Keratinocyte (primary cell): ENCODE results near the gene FAM193B.

Experiments used
- EZH2 ChIP-seq: IDR thresholded peaks from one replicate; pipeline ENCODE4 v1.6.1; 2012; ENCODE audit warnings: inconsistent platforms, mild to moderate bottlenecking, low read length, moderate library complexity
- TF ChIP-seq, protein P1 (sequence below), 3 experiments: IDR thresholded peaks in 1 of 3; conservative IDR thresholded peaks in 1 of 3; optimal IDR thresholded peaks in 1 of 3; 2 replicates in 2 of 3; 3 replicates in 1 of 3; pipeline versions ENCODE3 to v1.5.1; 2011; ENCODE audit warnings: low read length in 3 of 3, mild to moderate bottlenecking in 3 of 3, moderate library complexity in 2 of 3, control low read depth in 1 of 3, inconsistent platforms in 1 of 3; ENCODE audit not compliant: insufficient read depth in 2 of 3; ENCODE audit errors: extremely low read depth in 1 of 3

DNA sequence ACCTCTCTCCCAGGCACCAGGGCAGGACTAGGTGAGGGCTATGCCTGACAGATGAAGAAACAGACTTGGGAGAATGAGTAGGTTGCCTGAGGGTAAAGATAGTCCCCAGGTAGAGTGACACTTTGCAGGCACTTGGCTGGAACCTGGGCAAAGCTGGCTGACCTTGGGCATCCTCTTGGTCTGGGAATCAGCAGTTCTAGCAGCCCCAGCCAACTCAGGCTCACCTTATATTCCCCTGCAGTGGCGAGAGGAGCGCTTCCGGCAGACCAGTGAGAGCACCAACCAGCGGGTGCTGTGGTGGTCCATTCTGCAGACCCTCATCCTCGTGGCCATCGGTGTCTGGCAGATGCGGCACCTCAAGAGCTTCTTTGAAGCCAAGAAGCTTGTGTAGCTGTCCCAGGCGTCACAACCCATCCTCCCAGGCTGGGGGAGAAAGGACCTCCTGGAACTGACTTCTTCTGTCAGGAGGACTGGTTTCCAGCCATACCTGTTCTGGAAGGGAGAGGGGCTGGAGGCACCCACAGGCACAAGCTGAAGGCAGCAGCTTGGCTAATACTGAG lies 40.7 kb upstream of the FAM193B start:
- TF ChIP-seq EZH2 = no peak
- TF ChIP-seq, protein P1, sequence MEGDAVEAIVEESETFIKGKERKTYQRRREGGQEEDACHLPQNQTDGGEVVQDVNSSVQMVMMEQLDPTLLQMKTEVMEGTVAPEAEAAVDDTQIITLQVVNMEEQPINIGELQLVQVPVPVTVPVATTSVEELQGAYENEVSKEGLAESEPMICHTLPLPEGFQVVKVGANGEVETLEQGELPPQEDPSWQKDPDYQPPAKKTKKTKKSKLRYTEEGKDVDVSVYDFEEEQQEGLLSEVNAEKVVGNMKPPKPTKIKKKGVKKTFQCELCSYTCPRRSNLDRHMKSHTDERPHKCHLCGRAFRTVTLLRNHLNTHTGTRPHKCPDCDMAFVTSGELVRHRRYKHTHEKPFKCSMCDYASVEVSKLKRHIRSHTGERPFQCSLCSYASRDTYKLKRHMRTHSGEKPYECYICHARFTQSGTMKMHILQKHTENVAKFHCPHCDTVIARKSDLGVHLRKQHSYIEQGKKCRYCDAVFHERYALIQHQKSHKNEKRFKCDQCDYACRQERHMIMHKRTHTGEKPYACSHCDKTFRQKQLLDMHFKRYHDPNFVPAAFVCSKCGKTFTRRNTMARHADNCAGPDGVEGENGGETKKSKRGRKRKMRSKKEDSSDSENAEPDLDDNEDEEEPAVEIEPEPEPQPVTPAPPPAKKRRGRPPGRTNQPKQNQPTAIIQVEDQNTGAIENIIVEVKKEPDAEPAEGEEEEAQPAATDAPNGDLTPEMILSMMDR (optimal IDR thresholded peaks at IDR 0.05 in 1 of 3, IDR thresholded peaks at IDR 0.05 in 1 of 3, conservative IDR thresholded peaks at IDR 0.05 in 1 of 3; ENCODE audit: extremely low read depth in 1 of 3, insufficient read depth in 2 of 3, low read length in 3 of 3) = no peak
